Measurements from ENCODE around the gene BNC1.
A peak's percentile ranks its signal among the peaks of the same experiment; 100 is the strongest.

The BNC1 gene

GRCh38 chr15:83303535-83303934, 19.1 kb upstream of the BNC1 start:
- DNase-seq = no peak
- intact Hi-C loops (cut with DNase I) = no loop called here

GRCh38 chr15:83300826-83301225, 16.4 kb upstream of the BNC1 start:
- intact Hi-C loops (cut with DNase I) = no loop called here
- DNase-seq = no peak

GRCh38 chr15:83299462-83299861, 15.0 kb upstream of the BNC1 start:
- intact Hi-C loops (cut with DNase I) = no loop called here
- DNase-seq = no peak

- intact Hi-C loops (cut with DNase I) = no loop called here
- no peak for DNase-seq
Measured at GRCh38 chr15:83295417-83295816, 11.0 kb upstream of the BNC1 start.

GRCh38 chr15:83293201-83293600, 8.7 kb upstream of the BNC1 start:
- no peak for DNase-seq
- intact Hi-C loops (cut with DNase I) = no loop called here

- intact Hi-C loops (cut with DNase I) = no loop called here
- DNase-seq = peak in 7 of 42 donors; percentile 7 to 69 (median 38)
Measured at GRCh38 chr15:83292317-83292716, 7.9 kb upstream of the BNC1 start.

- DNase-seq = no peak
- intact Hi-C loops (cut with DNase I) = no loop called here
Measured at GRCh38 chr15:83290236-83290635, 5.8 kb upstream of the BNC1 start.

GRCh38 chr15:83289160-83289559, 4.7 kb upstream of the BNC1 start:
- DNase-seq = no peak
- intact Hi-C loops (cut with DNase I) = no loop called here

GRCh38 chr15:83288381-83288801, 3.9 kb upstream of the BNC1 start:
- intact Hi-C loops (cut with DNase I) = no loop called here
- DNase-seq = no peak

GRCh38 chr15:83287541-83288027, 3.1 kb upstream of the BNC1 start:
- intact Hi-C loops (cut with DNase I) = no loop called here
- no peak for DNase-seq

- DNase-seq = no peak
- intact Hi-C loops (cut with DNase I) = no loop called here
Measured at GRCh38 chr15:83285979-83286553, 1.6 kb upstream of the BNC1 start.

- intact Hi-C loops (cut with DNase I) = no loop called here
- DNase-seq = no peak
Measured at GRCh38 chr15:83285284-83285978, 967 bp upstream of the BNC1 start.

- DNase-seq = peak in 1 of 42 donors; percentile 47
- intact Hi-C loops (cut with DNase I) = no loop called here
Measured at GRCh38 chr15:83283813-83284558, 478 bp downstream of the BNC1 start.

- no peak for DNase-seq
- intact Hi-C loops (cut with DNase I) = no loop called here
Measured at GRCh38 chr15:83283138-83283812, 1.2 kb downstream of the BNC1 start.

- intact Hi-C loops (cut with DNase I) = no loop called here
Measured at GRCh38 chr15:83282776-83283137, 1.7 kb downstream of the BNC1 start.

GRCh38 chr15:83282141-83282540, 2.3 kb downstream of the BNC1 start:
- no peak for DNase-seq
- intact Hi-C loops (cut with DNase I) = no loop called here

More at GRCh38 chr15:83282776-83283137, 1.7 kb downstream of the BNC1 start:
- no peak for DNase-seq

- DNase-seq = no peak
- intact Hi-C loops (cut with DNase I) = no loop called here
Measured at GRCh38 chr15:83278191-83278590, 6.3 kb downstream of the BNC1 start.

- DNase-seq = no peak
- intact Hi-C loops (cut with DNase I) = no loop called here
Measured at GRCh38 chr15:83276661-83277060, 7.8 kb downstream of the BNC1 start.

GRCh38 chr15:83275412-83275811, 9.1 kb downstream of the BNC1 start:
- intact Hi-C loops (cut with DNase I) = no loop called here
- no peak for DNase-seq

GRCh38 chr15:83270176-83270575, 14.3 kb downstream of the BNC1 start:
- no peak for DNase-seq
- intact Hi-C loops (cut with DNase I) = no loop called here
